Keratinocyte (primary cell): ENCODE results near the gene CHMP1B. TPM values are rescaled to one million over a fixed set of nuclear protein-coding genes. Genes with fewer than 3 reads are reported as not detected.

Source experiments
- DNase-seq: peaks from one replicate; pipeline ENCODE4 v3.0.0-alpha.2; 2011; ENCODE audit warnings: low read depth, missing footprints, low spot score
- FAIRE-seq: peaks from 2 replicates; lab custom pipeline; 2011; peaks lifted over from hg19 to GRCh38; lab: Jason Lieb, UNC
- H2AFZ ChIP-seq: 2 replicates; pipeline ENCODE4 v1.6.0; 2012; ENCODE audit warnings: low read length, control low read depth, inconsistent platforms; ENCODE audit not compliant: control insufficient read depth
- H3K27ac ChIP-seq: 2 replicates; pipeline ENCODE4 v1.5.1; 2011; ENCODE audit warnings: low read length; ENCODE audit not compliant: control insufficient read depth, insufficient read depth
- H3K27me3 ChIP-seq: 3 replicates; pipeline ENCODE4 v1.6.0; 2011; ENCODE audit warnings: low read length; ENCODE audit not compliant: control insufficient read depth, insufficient read depth; ENCODE audit errors: extremely low read depth
- H3K36me3 ChIP-seq, 2 experiments: 2 replicates in 1 of 2; 3 replicates in 1 of 2; pipeline ENCODE4 v1.5.1; 2011; ENCODE audit warnings: low read length in 2 of 2, mild to moderate bottlenecking in 1 of 2; ENCODE audit not compliant: control insufficient read depth in 2 of 2, insufficient read depth in 2 of 2; ENCODE audit errors: extremely low read depth in 1 of 2
- H3K4me1 ChIP-seq: 3 replicates; pipeline ENCODE4 v1.5.1; 2011; ENCODE audit warnings: low read length; ENCODE audit not compliant: control insufficient read depth, insufficient read depth; ENCODE audit errors: extremely low read depth
- H3K4me2 ChIP-seq: 3 replicates; pipeline ENCODE4 v1.6.0; 2011; ENCODE audit warnings: low read depth, low read length; ENCODE audit not compliant: control insufficient read depth, insufficient read depth; ENCODE audit errors: extremely low read depth
- H3K4me3 ChIP-seq, 3 experiments: fragments of 200-600 bp in 1 of 3; sonication (generic) in 1 of 3; 2 replicates in 2 of 3; 3 replicates in 1 of 3; pipeline ENCODE4 v1.5.1; 2011 to 2016; ENCODE audit warnings: low read length in 3 of 3, mild to moderate bottlenecking in 3 of 3, control low read depth in 2 of 3, inconsistent platforms in 1 of 3, low read depth in 1 of 3, mixed read lengths in 1 of 3, mixed run types in 1 of 3, moderate library complexity in 1 of 3; ENCODE audit not compliant: control insufficient read depth in 2 of 3, insufficient read depth in 2 of 3; ENCODE audit errors: extremely low read depth in 1 of 3
- H3K79me2 ChIP-seq: 2 replicates; pipeline ENCODE4 v1.6.0; 2012; ENCODE audit warnings: low read length; ENCODE audit not compliant: control insufficient read depth, insufficient read depth
- H3K9ac ChIP-seq: 3 replicates; pipeline ENCODE4 v1.6.0; 2011; ENCODE audit warnings: low read length; ENCODE audit not compliant: control insufficient read depth, insufficient read depth; ENCODE audit errors: extremely low read depth
- H3K9me1 ChIP-seq: 3 replicates; pipeline ENCODE4 v1.6.0; 2011; ENCODE audit warnings: low read length; ENCODE audit not compliant: control insufficient read depth, insufficient read depth; ENCODE audit errors: extremely low read depth
- H3K9me3 ChIP-seq: 2 replicates; pipeline ENCODE4 v1.5.1; 2012; ENCODE audit warnings: low read depth, low read length; ENCODE audit not compliant: control insufficient read depth
- H4K20me1 ChIP-seq: 3 replicates; pipeline ENCODE4 v1.6.0; 2011; ENCODE audit warnings: low read length; ENCODE audit not compliant: control insufficient read depth, insufficient read depth; ENCODE audit errors: extremely low read depth
- EZH2 ChIP-seq: IDR thresholded peaks from one replicate; pipeline ENCODE4 v1.6.1; 2012; ENCODE audit warnings: inconsistent platforms, mild to moderate bottlenecking, low read length, moderate library complexity
- dilution Hi-C: fragments of 300-500 bp; cut with MboI; formaldehyde crosslinking; loops from one replicate; pipeline ENCODE4 v1.7.0; 2020; ENCODE audit warnings: low sequenced_read_pairs; ENCODE audit not compliant: extremely low pct_ligation_motif_present
- polyA plus RNA-seq, 5 experiments: library from polyadenylated mRNA; depleted of rRNA in 3 of 5; stranded (reverse) in 3 of 5; stranded (forward) in 1 of 5; unstranded in 1 of 5; fragments of >200 nt; gene quantifications; 1 replicate in 1 of 5; 2 replicates in 3 of 5; 3 replicates in 1 of 5; pipeline versions ENCODE4 v1.2.1 to v1.2.3, GENCODE V29; 2011 to 2012; ENCODE audit warnings: missing spikeins in 2 of 5, low read depth in 1 of 5, low replicate concordance in 1 of 5
- TF ChIP-seq, protein P1 (sequence below), 3 experiments: IDR thresholded peaks in 1 of 3; conservative IDR thresholded peaks in 1 of 3; optimal IDR thresholded peaks in 1 of 3; 2 replicates in 2 of 3; 3 replicates in 1 of 3; pipeline versions ENCODE3 to v1.5.1; 2011; ENCODE audit warnings: low read length in 3 of 3, mild to moderate bottlenecking in 3 of 3, moderate library complexity in 2 of 3, control low read depth in 1 of 3, inconsistent platforms in 1 of 3; ENCODE audit not compliant: insufficient read depth in 2 of 3; ENCODE audit errors: extremely low read depth in 1 of 3

Gene CHMP1B
- polyA plus RNA-seq, 1 donor (not counting 4 experiments of a cell fraction or from before 2014, with no cell fraction given): 54.7 TPM

- Histone ChIP-seq H3K4me3 (no peak overlapping the region), H3K9ac (no peak overlapping the region), H3K27me3 (no peaks in the 10 kb centered on the region), H3K27ac (no peak overlapping the region), H3K36me3 (no peaks in the 10 kb centered on the region), H3K9me3 (no peaks in the 10 kb centered on the region), H4K20me1 (no peaks in the 10 kb centered on the region), H3K4me1 (no peaks in the 10 kb centered on the region), H3K9me1 (no peaks in the 10 kb centered on the region), H2AFZ (no peak overlapping the region), H3K79me2 (no peaks in the 10 kb centered on the region), H3K4me2 (no peak overlapping the region)
- no peak for FAIRE-seq
- no peak for TF ChIP-seq EZH2
- TF ChIP-seq, protein P1, sequence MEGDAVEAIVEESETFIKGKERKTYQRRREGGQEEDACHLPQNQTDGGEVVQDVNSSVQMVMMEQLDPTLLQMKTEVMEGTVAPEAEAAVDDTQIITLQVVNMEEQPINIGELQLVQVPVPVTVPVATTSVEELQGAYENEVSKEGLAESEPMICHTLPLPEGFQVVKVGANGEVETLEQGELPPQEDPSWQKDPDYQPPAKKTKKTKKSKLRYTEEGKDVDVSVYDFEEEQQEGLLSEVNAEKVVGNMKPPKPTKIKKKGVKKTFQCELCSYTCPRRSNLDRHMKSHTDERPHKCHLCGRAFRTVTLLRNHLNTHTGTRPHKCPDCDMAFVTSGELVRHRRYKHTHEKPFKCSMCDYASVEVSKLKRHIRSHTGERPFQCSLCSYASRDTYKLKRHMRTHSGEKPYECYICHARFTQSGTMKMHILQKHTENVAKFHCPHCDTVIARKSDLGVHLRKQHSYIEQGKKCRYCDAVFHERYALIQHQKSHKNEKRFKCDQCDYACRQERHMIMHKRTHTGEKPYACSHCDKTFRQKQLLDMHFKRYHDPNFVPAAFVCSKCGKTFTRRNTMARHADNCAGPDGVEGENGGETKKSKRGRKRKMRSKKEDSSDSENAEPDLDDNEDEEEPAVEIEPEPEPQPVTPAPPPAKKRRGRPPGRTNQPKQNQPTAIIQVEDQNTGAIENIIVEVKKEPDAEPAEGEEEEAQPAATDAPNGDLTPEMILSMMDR (optimal IDR thresholded peaks at IDR 0.05 in 1 of 3, IDR thresholded peaks at IDR 0.05 in 1 of 3, conservative IDR thresholded peaks at IDR 0.05 in 1 of 3; ENCODE audit: extremely low read depth in 1 of 3, insufficient read depth in 2 of 3, low read length in 3 of 3): no peak
- dilution Hi-C loops: no loop called here
- no peak for DNase-seq
Measured at GRCh38 chr18:11818486-11819203, 32.6 kb upstream of the CHMP1B start.

- no peak overlapping the region for H3K9ac ChIP-seq
- dilution Hi-C loops: no loop called here
- no peaks in the 10 kb centered on the region for H4K20me1 ChIP-seq
- no peaks in the 10 kb centered on the region for H3K4me1 ChIP-seq
- FAIRE-seq (no peak), DNase-seq (no peak)
- no peaks in the 10 kb centered on the region for H3K79me2 ChIP-seq
- H3K27me3 ChIP-seq: no peaks in the 10 kb centered on the region
- H3K4me3 ChIP-seq: no peak overlapping the region
- H3K9me3 ChIP-seq: no peaks in the 10 kb centered on the region
- H3K9me1 ChIP-seq: no peaks in the 10 kb centered on the region
- TF ChIP-seq EZH2: no peak
- TF ChIP-seq, protein P1 (optimal IDR thresholded peaks at IDR 0.05 in 1 of 3, IDR thresholded peaks at IDR 0.05 in 1 of 3, conservative IDR thresholded peaks at IDR 0.05 in 1 of 3; ENCODE audit: extremely low read depth in 1 of 3, insufficient read depth in 2 of 3, low read length in 3 of 3): no peak
- H3K4me2 ChIP-seq: no peak overlapping the region
- no peak overlapping the region for H3K27ac ChIP-seq
- H3K36me3 ChIP-seq: no peaks in the 10 kb centered on the region
- H2AFZ ChIP-seq: no peak overlapping the region
Measured at GRCh38 chr18:11819938-11820337, 31.3 kb upstream of the CHMP1B start.
